Sigmoid colon (tissue), 3 donors: ENCODE results near the gene CD52.

Source experiments
- POLR2A ChIP-seq, 2 donors: fragments of 450-650 bp; IDR thresholded peaks; one replicate each; pipeline ENCODE4 v1.6.1; 2016; ENCODE audit warnings: antibody characterized with exemption in 2 of 2, mild to moderate bottlenecking in 2 of 2, moderate library complexity in 2 of 2
- TF ChIP-seq, protein P1 (sequence below), 4 experiments: fragments of 450-650 bp in 3 of 4; fragments of 200-600 bp in 1 of 4; IDR thresholded peaks; one replicate each; pipeline ENCODE4 v1.5.1; 2016 to 2019; ENCODE audit warnings: antibody characterized with exemption in 4 of 4, mild to moderate bottlenecking in 3 of 4, moderate library complexity in 2 of 4

DNA sequence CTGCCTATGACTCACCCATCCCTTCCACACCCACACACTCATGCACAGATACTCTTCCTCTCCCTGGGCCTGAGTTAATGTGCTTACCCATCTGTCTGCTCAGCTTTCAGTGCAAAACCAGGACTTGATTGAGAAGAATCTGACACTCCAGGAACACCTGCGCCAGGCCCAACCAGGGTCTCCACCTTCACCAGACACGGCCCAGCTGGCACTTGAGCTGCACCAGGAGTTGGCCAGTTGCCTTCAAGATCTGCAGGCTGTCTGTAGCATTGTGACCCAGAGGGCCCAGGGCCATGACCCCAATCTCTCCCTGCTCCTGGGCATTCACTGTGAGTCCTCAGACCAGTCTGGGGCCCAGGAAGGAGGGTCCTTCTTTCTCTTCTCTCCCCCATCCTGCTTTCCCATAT, 41.3 kb upstream of the CD52 start:
- TF ChIP-seq, protein P1, sequence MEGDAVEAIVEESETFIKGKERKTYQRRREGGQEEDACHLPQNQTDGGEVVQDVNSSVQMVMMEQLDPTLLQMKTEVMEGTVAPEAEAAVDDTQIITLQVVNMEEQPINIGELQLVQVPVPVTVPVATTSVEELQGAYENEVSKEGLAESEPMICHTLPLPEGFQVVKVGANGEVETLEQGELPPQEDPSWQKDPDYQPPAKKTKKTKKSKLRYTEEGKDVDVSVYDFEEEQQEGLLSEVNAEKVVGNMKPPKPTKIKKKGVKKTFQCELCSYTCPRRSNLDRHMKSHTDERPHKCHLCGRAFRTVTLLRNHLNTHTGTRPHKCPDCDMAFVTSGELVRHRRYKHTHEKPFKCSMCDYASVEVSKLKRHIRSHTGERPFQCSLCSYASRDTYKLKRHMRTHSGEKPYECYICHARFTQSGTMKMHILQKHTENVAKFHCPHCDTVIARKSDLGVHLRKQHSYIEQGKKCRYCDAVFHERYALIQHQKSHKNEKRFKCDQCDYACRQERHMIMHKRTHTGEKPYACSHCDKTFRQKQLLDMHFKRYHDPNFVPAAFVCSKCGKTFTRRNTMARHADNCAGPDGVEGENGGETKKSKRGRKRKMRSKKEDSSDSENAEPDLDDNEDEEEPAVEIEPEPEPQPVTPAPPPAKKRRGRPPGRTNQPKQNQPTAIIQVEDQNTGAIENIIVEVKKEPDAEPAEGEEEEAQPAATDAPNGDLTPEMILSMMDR (IDR thresholded peaks at IDR 0.05), result no peak
- TF ChIP-seq POLR2A (IDR thresholded peaks at IDR 0.05), result no peak
